ENCODE data around the gene HARS2. TPM values are rescaled to one million over a fixed set of nuclear protein-coding genes. Genes with fewer than 3 reads are reported as not detected.

Gene HARS2
- total and polyA plus RNA-seq, 11 donors: 17.4 to 31.7 (median 24.6) TPM

GRCh38 chr5:140673187-140673976 lies 17.9 kb upstream of the HARS2 start, which contains the start of gene DND1:
Gene DND1, minus strand, starts transcription at chr5:140673576. Its CDS starts 34 bp downstream, at chr5:140673542.
- ATAC-seq: peak in 2 of 4 donors; percentile 3 to 15
- WGBS, 4 donors: 86 to 92% (median 88%) methylated on average over 42 to 45 of the region's 45 CpGs
- no peak for DNase-seq
- peaks cover 0 to 3% (median 0%) of the 10 kb centered on the region in 12 donors for H3K4me1 ChIP-seq
- TF ChIP-seq POLR2A (IDR thresholded peaks at IDR 0.05): no peak
- TF ChIP-seq, protein P1, sequence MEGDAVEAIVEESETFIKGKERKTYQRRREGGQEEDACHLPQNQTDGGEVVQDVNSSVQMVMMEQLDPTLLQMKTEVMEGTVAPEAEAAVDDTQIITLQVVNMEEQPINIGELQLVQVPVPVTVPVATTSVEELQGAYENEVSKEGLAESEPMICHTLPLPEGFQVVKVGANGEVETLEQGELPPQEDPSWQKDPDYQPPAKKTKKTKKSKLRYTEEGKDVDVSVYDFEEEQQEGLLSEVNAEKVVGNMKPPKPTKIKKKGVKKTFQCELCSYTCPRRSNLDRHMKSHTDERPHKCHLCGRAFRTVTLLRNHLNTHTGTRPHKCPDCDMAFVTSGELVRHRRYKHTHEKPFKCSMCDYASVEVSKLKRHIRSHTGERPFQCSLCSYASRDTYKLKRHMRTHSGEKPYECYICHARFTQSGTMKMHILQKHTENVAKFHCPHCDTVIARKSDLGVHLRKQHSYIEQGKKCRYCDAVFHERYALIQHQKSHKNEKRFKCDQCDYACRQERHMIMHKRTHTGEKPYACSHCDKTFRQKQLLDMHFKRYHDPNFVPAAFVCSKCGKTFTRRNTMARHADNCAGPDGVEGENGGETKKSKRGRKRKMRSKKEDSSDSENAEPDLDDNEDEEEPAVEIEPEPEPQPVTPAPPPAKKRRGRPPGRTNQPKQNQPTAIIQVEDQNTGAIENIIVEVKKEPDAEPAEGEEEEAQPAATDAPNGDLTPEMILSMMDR (IDR thresholded peaks at IDR 0.05): no peak
- no peaks in the 10 kb centered on the region for H3K27me3 ChIP-seq
- peaks cover 0 to 96% (median 88%) of the 10 kb centered on the region in 9 donors for H3K36me3 ChIP-seq
- no peaks in the 10 kb centered on the region for H3K9me3 ChIP-seq
- peak within 1 kb of the TSS in 3 of 12 donors; percentile 24 to 31 (median 26) for H3K4me3 ChIP-seq
- H3K27ac ChIP-seq: no peak within 1 kb of the TSS
- intact Hi-C loops (cut with DNase I): no loop called here

- Histone ChIP-seq H3K27me3 (no peaks in the 10 kb centered on the region), H3K27ac (no peak overlapping the region), H3K9me3 (no peaks in the 10 kb centered on the region), H3K36me3 (peaks cover 0 to 96% (median 87%) of the 10 kb centered on the region in 9 donors), H3K4me3 (no peak overlapping the region), H3K4me1 (peaks cover 0 to 3% (median 0%) of the 10 kb centered on the region in 12 donors)
- DNase-seq: no peak
- 78 to 97% (median 91%) methylated on average over 2 of the region's 2 CpGs for WGBS, 4 donors
- intact Hi-C loops (cut with DNase I): no loop called here
- no peak for ATAC-seq
- TF ChIP-seq, protein P1 (IDR thresholded peaks at IDR 0.05): no peak
- no peak for TF ChIP-seq POLR2A (IDR thresholded peaks at IDR 0.05)
Observed at GRCh38 chr5:140674211-140674610, 17.0 kb upstream of the HARS2 start.

GRCh38 chr5:140674629-140675028 lies 16.6 kb upstream of the HARS2 start:
- H3K4me1 ChIP-seq: peaks cover 0 to 3% (median 0%) of the 10 kb centered on the region in 12 donors
- no peaks in the 10 kb centered on the region for H3K27me3 ChIP-seq
- no peak for ATAC-seq
- no peak overlapping the region for H3K4me3 ChIP-seq
- WGBS, 4 donors: 92 to 100% (median 95%) methylated on average over 4 of the region's 4 CpGs
- H3K27ac ChIP-seq: no peak overlapping the region
- intact Hi-C loops (cut with DNase I): no loop called here
- no peaks in the 10 kb centered on the region for H3K9me3 ChIP-seq
- no peak for DNase-seq
- TF ChIP-seq POLR2A (IDR thresholded peaks at IDR 0.05): no peak
- TF ChIP-seq, protein P1 (IDR thresholded peaks at IDR 0.05): no peak
- H3K36me3 ChIP-seq: peaks cover 0 to 96% (median 87%) of the 10 kb centered on the region in 9 donors

GRCh38 chr5:140677947-140678346 lies 13.3 kb upstream of the HARS2 start:
- TF ChIP-seq, protein P1 (IDR thresholded peaks at IDR 0.05): no peak
- TF ChIP-seq POLR2A (IDR thresholded peaks at IDR 0.05): no peak
- no peaks in the 10 kb centered on the region for H3K27me3 ChIP-seq
- H3K4me1 ChIP-seq: no peaks in the 10 kb centered on the region
- WGBS, 4 donors: 79 to 100% (median 97%) methylated on average over 3 of the region's 3 CpGs
- peaks cover 0 to 99% (median 96%) of the 10 kb centered on the region in 9 donors for H3K36me3 ChIP-seq
- DNase-seq: no peak
- H3K9me3 ChIP-seq: no peaks in the 10 kb centered on the region
- intact Hi-C loops (cut with DNase I): no loop called here
- ATAC-seq: no peak
- H3K27ac ChIP-seq: no peak overlapping the region
- no peak overlapping the region for H3K4me3 ChIP-seq
